GM18517 (cell line): ENCODE data around the gene ACIN1.
"Not testable (repeated sequence)": the region's sequence is repeated elsewhere in the genome, so short reads cannot be mapped to it uniquely, and the experiment has no call there.

Experiments used
- ATAC-seq: cut with Tn5 transposase; IDR thresholded peaks from one replicate; pipeline ENCODE4 v1.9.1; 2021; ENCODE audit warnings: mild to moderate bottlenecking, moderate library complexity; ENCODE audit not compliant: unreplicated experiment

Gene ACIN1

GRCh38 chr14:23123419-23123818 is 28.5 kb upstream of the ACIN1 start:
- ATAC-seq = no peak

- ATAC-seq = no peak
Measured at GRCh38 chr14:23122086-23122485, 27.1 kb upstream of the ACIN1 start.

DNA sequence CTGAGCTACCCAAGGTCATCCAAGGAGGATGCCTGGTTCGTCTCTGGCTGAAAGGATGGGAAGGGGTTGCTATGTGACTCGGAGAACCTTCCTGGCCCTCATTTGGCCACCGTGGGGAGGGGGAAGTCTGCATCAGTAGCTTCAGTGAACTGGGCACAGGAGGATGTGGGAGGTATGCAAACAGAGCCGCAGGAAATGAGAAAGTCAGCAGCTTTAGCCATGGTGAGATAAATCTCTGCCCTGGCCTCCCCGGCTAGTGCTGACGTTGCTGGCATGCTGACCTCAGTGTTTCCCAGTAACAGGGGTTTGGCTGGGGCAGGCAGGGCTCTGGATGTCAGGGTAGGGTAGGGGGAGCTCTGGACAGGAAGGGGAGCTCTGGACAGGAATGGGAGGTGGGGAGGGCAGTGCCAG is 26.4 kb upstream of the ACIN1 start:
- ATAC-seq = no peak

DNA sequence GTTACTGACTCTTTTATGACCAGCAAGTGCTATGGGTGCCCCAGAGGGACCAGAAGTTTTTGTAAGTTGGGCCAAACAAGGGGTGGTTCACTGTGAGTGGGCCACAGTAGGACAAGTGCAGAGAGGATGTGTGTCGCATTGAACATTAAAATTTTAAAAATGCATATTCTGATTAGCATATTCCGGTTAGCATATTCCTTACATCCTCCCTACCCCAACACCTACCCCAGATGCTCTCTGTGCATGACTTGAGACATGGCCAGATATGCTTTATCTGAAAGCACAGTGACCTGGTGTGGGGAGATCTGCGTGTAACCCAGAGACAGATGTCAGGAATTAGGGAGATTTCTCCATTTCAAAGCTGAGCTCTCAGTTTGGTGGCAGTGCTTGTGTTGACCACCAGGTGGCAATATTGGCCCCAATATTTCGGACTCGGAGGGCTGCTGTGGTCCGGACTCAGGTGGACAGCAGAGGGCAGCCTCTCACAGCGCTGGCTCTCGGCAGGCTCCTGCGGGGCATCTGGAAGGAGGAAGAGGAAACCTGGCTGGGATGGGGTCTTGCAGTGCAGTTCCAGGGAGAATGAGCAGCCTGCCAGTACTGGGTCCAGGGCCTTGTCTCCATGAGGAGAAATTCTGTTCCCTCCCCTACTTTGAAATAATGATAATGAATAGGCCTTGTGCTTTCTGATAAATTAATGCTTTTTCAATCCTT is 25.8 kb upstream of the ACIN1 start:
- peak; percentile 71 for ATAC-seq

GRCh38 chr14:23119363-23120327 is 24.7 kb upstream of the ACIN1 start:
- no peak for ATAC-seq

- no peak for ATAC-seq
Measured at GRCh38 chr14:23118506-23119362, 23.8 kb upstream of the ACIN1 start, which contains the start of gene CEBPE. Gene CEBPE, minus strand, starts transcription at chr14:23119255. Its CDS starts 164 bp downstream, at chr14:23119091.

DNA sequence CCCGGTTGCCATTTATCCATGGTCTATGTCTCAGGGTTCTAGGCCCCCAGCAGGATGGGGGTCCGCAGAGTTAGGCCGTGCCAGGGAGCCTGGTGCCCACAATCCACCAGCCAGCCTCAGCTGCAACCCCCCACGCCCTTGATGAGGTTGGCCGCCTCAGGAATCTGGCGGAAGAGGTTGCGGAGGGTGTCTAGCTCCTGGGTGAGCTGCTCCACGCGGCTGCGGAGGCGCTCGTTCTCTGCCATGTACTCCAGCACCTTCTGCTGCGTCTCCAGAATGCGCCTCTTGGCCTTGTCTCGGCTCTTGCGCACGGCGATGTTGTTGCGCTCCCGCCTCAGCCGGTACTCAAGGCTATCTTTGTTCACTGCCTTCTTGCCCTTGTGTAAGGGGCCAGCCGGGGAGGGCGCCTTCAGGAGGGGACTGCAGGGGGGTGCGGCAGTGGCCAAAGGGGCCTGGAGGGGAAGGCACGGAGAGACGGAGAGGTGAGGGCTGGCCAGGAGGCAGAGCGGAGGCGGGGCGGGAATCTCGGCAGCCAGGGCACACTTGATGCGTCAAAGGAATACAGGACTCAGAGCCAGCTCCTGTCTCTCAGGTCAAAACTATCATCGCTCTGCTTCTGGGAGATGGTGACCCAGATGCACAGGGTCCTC is 22.6 kb upstream of the ACIN1 start:
- no peak for ATAC-seq

- no peak for ATAC-seq
Measured at GRCh38 chr14:23115918-23116317, 21.0 kb upstream of the ACIN1 start.

DNA sequence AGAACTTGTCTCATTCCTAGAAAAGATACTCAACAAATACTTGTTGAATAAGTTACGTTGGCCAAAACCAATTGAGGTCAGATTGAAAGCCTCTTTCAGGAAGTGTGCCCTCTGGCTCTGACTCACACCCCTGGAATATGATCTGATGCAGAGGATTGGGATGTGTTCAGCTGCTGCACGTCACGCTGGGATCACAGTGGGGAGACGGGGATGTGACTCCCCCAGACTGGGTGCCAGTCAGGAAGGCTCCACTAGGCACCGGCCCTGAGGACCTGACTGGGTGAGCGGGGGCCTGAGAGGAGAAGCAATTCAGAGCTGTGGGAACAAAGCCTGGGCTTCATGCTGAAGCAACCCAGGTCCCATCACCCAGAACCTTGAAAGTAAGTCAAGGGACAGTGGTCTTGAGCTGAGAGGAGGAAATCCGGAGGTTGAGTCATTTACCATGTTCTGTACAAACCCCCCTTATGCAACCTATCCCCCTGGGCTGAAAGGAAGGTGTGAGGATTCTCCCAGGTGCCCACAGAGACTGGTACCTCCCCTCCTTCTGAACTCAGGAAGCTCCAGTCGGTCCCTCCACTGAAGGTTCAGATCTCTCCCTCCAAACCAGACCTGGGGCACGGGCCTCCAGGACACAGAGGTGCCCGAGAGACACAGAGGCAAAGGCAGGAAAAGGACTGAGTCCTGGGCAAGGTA is 20.2 kb upstream of the ACIN1 start:
- no peak for ATAC-seq

GRCh38 chr14:23114669-23115038 is 19.7 kb upstream of the ACIN1 start:
- no peak for ATAC-seq

DNA sequence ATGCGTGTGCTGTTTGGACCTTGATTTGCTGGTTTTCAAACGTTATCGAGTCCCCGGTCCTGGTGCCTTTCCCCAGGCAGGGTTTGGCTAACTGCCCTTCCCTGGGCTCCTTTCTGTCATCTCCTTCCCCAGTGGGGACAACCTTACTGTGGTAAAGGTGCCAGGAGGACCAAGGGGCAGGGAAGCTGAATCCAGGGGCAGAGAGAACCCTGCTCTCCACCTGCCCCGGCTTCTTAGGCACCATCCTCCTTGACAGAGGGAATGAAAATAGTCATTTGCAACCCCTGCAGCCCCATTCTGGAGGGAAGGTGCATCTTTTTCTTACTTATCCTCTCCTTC is 19.2 kb upstream of the ACIN1 start:
- no peak for ATAC-seq

DNA sequence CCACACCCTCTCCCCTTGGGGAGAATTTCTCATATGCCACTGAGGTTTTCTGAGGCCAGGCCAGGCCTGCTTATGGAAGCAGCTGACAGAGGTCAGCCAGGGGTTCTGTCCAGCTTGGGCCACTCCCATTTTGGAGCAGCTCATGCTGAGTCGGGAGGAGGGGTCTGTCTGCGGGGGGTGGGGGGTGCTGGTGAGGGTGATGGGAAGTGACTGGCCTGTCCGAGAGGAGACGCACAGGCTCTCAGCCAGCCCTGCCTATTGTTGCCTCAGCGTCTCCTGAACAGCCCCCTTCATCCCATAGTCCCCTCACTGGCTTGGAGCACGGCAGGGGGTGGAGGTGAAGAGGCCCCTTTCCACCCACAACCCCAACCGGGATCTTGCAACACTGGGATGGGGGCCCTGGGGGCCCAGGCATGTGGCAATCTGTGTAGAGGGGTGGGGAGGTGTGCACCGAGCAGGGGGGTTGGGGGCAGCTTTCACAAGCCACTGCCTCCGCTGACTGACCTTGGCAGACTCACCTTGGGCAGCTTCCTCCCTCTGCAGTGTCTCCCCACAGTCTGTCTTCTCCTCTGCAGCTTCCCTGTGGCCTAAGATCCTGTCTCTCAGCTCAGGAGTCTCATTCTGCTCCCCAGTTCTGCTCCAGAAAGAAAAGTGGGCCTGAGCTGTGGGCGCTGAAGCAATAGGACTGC is 18.6 kb upstream of the ACIN1 start:
- ATAC-seq = no peak

DNA sequence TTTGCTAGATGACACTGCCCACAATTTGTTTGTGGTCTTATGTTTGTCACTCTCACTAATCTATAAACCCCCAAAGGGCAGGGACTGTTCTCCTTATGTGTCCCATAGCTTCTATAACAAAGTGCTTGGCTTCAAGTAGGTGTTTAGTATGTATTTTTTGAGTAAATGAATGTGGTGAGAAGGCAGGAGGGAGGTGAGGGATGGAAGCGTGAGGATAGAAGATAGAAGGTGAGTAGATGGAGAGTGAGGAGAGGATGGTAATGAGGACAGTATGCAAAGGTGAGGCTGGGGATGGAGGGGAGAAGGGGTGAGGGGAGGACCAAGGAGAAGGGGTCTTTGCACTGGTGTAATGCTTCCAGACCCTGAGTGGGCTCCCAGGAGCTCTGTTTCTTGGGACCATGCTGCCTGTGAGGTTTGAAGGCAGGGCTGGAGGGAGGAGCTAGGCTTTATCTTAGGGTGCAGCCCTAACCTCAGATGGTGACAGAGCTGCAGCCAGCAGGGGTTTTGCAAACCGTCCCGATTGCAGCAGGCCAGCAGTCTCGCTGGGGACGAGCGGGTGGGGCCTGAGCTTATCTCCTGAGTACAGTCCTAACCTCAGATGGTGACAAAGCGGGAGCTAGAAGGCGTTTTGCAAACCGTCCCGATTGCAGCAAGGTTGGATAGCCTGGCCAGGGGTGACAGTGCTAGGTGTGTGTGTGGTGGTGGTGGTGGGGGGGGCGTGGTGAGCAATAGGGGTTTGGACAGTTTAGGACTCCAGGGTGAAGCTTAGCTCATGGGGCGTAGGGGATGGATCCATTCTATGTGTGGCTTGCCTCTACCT is 17.6 kb upstream of the ACIN1 start:
- ATAC-seq = no peak

DNA sequence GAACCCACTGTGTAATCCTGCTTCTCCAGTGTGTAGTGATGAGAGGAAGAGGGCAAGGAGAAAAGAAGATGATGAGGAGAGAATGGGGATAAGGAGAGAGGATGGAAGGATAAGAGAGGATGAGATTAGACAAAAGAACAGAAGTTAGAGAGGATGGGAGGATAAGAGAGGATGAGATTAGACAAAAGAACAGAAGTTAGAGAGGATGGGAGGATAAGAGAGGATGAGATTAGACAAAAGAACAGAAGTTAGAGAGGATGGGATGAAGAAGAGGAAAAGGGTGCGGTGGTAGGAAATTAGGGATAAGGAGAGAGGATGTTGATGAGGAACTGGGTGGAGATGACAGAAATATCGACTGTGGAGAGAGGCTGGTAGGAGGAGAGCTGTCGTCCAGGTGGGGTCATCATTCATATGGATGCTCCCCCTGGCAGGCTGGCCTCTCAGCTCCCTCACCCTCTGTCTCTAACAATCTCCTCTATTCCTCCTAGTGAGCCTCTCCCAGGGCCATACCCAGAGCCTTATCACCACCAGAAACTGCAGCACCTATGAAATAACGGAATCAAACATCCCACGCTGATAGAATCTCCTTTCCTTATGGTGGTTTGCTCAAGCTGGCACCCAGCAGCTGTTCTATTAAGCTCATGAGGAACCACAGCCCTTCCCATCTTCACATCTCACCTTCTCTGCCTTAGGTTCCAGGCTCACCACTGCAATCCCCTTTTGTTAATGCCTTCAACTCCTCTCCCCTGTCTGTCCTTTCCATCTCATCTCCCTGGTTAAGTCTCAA is 15.8 kb upstream of the ACIN1 start:
- no peak for ATAC-seq

DNA sequence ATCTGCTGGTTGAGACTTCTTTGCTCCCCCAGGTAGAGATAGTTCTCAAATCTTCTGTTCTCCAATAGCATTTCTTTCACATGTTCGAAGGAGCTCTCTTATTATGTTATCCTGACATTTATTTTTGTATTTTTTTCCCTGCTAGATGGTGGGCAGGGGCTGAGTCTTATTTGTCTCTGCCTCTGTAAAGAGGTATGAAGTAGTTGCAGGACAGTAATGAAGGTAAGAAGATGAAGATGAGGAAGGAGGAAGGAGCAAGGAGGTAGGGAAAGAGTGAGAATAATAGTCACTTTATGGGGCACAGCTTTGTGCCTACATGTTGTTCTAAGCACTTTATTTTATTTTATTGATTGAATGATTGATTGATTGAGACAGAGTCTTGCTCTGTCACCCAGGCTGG is 14.8 kb upstream of the ACIN1 start:
- ATAC-seq = no peak

- ATAC-seq = not testable (repeated sequence)
Measured at GRCh38 chr14:23108169-23108568, 13.2 kb upstream of the ACIN1 start.

DNA sequence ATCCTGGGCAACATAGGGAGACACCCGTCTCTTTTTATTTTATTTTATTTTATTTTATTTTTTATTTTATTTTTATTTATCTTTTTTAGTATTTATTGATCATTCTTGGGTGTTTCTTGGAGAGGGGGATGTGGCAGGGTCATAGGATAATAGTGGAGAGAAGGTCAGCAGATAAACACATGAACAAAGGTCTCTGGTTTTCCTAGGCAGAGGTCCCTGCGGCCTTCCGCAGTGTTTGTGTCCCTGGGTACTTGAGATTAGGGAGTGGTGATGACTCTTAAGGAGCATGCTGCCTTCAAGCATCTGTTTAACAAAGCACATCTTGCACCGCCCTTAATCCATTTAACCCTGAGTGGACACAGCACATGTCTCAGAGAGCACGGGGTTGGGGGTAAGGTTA is 12.7 kb upstream of the ACIN1 start:
- not testable (repeated sequence) for ATAC-seq

DNA sequence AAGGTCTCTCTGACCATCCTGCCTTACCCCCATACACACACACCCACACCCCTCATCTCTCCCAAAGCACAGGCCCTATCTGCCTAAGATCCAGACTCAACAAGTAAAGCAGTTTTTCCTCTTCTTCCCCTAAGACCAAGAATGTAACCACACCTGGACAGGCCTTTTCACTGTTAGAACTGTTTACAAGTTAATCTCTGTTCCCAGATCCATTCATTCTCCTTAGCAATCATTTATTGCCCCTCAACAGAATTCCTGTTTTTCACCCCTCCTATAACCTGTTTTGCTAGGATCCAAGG is 11.8 kb upstream of the ACIN1 start:
- no peak for ATAC-seq
